HuH-7 (cell line): ENCODE measurements around the gene TUBA3E.
A peak's percentile ranks its signal among the peaks of the same experiment; 100 is the strongest.
"Not testable (repeated sequence)": the region's sequence is repeated elsewhere in the genome, so short reads cannot be mapped to it uniquely, and the experiment has no call there.

ENCODE experiments used
- DNase-seq: peaks from one replicate; pipeline ENCODE4 v3.0.0; 2011; ENCODE audit warnings: low spot score

TUBA3E gene

GRCh38 chr2:130162486-130162885 lies 35.8 kb downstream of the TUBA3E start:
- DNase-seq: not testable (repeated sequence)

- not testable (repeated sequence) for DNase-seq
These were observed 37.2 kb downstream of the TUBA3E start for GRCh38 chr2:130160838-130161705.

DNA sequence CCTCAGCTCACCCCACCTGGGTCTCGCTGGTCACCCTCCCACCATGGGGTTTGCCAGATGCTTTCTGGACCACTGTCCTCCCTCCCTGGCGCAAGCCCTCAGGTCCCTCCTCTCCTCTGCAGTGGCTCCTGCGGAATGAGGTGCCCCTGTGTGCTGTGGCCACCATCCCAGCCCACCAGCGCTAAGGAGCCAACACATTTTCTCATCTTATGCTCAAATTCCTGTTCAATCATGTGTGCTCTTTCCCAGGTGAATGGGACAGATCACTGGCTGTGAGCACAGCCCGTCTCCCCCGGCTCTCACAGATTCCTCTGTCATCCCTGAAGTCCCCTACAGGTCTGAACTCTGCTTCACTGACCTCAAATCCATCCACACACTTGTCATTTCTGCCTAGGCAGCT lies 38.1 kb downstream of the TUBA3E start:
- DNase-seq: no peak

DNA sequence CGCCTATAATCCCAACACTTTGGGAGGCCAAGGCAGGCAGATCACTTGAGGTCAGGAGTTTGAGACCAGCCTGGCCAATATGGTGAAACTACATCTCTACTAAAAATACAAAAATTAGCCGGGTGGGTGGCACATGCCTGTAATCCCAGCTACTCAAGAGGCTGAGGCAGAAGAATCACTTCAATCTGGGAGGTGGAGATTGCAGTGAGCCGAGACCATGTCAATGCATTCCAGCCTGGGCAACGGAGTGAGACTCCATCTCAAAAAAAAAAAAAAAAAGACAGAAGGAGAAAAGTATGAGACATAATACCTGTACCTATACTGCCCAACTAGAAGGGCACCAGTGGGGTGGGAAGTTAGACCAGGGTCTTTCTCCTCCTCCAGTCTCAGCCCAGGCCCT lies 38.9 kb downstream of the TUBA3E start:
- not testable (repeated sequence) for DNase-seq

- no peak for DNase-seq
These were observed 39.6 kb downstream of the TUBA3E start for GRCh38 chr2:130158631-130159030.

GRCh38 chr2:130157825-130158514 lies 40.3 kb downstream of the TUBA3E start:
- DNase-seq: not testable (repeated sequence)

DNA sequence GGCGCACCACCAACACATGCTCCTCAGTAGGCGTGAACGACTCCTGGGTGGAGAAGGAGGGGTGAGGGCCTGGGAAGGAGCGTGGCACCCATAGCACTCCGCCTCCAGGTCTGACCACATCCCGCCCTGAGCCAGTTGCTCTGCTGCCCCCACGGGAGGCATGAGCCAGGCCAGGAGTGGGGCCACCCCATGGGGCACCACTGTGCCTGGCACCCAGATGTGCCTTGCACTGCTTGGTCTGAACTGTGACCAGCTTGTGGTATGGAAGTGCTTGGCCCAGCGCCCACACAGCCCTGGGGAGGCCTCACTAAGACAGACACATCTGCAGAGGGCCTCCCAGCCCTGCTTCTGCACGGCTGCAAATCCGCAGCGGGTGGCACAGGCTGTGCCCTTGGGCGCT lies 40.9 kb downstream of the TUBA3E start:
- DNase-seq: not testable (repeated sequence)

DNA sequence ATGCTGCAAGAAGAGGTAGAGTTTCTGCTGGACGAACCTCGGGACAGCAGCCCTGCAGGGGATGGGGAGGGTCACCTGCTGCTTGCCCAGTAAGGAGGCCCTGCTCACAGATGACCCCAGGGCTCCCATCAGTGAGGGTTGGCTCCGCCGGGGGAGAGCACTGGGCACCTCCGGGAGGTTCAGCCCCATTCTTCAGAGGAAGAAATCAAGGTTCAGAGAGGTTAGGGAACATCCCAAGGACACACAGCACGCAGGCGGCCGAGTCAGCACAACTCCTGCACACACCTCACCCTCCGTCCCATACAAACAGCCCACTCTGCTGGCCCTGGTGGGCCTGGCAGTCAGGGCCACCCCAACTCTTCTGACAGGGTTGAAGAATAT lies 41.6 kb downstream of the TUBA3E start:
- no peak for DNase-seq

- DNase-seq: peak; percentile 34
These were observed 42.1 kb downstream of the TUBA3E start for GRCh38 chr2:130155956-130156623.

DNA sequence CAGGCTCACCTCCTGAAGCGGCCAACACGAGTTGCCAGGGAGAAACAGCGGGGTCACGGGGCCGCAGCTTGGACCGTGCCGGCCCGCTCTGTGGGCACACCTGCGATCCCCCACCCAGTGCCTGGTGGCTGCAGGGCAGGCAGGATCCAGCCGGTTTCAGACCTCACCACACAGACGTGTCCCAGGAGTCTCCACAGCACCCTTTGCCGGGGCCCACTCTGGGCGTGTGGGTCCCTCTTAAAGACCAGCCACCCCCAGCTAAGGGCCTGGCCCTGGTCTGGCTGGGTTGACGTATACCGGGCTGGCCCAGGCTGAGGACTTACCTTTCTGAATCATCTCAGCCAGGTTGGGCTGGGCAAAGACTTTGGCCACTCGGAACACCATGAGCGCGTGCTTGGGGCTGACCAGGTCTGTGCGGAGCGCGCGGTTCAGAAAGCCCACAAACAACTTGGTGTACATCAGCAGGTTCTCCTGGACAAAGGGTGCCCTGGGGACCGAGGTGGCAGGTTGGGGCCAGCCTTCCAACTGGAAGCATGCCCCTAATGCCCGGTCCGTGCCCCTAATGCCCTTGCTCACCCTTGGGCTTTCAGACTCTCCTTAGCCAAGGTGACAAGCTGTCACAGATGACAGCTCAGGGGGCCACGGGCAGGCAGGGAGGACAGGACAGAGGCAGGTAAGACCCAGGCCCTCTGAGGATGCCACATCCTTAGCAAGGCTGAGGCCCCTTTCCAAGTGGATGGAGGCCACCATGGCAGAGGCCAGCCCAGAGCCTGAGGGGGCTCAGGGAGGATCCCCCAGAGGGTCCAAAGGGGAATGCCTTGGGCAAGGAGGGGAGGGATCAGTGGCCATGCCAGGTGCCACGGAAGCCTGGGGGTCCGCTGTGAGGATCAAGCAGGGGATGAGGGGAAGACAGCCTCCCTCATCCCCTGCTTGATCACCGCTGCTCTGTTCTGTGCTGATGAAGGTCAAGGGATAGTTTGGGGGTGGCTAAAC lies 43.2 kb downstream of the TUBA3E start:
- no peak for DNase-seq

GRCh38 chr2:130154423-130154770 lies 43.8 kb downstream of the TUBA3E start:
- DNase-seq: not testable (repeated sequence)

DNA sequence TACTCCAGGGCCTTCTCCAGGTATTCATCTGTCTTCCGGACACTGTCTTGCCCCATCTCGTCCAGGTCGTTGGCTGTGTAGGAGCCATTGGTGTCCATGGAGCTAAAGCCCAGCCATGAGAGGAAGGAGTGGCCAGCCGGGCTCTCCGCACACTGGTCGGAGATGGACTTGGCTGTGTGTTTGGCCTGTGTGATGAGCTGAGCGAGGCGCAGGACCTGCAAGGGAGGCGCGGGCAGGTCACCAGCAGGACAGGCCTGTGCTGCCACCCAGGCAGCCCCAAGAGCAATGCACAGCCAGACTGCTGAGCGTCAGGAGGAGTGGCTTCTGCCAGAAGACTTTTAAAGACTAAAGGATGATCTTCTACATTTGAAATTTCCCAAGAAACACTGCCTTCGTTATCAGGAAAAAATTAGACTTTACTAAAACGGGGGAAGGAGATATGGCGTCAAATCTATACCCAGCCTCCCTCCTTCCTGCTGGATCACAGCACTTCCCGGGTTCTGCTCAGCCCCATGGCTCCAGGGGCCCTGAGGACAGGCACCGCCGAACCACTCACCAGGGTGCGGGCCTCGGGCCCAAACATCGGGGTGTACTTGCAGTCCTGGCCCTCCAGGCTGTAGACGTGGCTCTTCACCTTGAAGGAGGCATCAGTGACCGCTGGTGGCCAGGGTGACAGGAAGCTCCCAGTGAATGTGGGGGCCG lies 44.4 kb downstream of the TUBA3E start:
- DNase-seq: not testable (repeated sequence)

- no peak for DNase-seq
These were observed 45.2 kb downstream of the TUBA3E start for GRCh38 chr2:130152816-130153595.

DNA sequence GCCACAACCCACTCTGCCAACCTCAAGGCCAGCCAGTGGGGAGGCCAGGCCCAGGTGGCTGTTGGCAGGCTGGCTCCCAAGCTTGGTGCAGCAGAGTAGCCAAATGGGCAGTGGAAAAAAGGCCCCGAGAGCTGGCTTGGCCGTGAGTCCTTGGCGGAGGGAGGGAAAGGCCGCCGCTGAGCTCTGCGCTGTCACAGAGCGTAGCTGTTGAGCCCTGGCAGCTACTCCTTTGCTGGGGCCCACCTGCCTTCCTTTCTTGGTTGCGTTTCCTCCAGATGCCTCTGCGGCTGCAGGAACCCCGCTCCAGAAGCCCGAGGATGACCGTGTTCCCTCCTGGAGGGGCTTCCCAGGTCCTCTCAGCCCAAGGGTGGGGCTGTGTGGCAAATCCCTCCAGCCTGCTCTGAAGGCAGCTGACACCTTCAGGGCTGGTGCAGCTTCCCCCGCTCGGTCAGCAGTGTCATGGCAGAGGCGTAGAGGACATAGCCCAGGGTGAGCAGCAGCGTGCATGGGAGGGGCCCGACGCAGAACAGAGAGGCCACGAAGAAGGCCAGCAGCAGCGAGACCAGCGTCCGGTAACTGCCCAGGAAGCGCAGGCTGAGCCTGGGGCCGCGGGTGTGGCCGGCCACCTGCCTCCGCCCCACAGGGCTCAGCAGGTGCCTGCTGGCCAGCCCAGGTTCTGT lies 46.0 kb downstream of the TUBA3E start:
- not testable (repeated sequence) for DNase-seq

GRCh38 chr2:130151145-130151512 lies 47.1 kb downstream of the TUBA3E start:
- not testable (repeated sequence) for DNase-seq

DNA sequence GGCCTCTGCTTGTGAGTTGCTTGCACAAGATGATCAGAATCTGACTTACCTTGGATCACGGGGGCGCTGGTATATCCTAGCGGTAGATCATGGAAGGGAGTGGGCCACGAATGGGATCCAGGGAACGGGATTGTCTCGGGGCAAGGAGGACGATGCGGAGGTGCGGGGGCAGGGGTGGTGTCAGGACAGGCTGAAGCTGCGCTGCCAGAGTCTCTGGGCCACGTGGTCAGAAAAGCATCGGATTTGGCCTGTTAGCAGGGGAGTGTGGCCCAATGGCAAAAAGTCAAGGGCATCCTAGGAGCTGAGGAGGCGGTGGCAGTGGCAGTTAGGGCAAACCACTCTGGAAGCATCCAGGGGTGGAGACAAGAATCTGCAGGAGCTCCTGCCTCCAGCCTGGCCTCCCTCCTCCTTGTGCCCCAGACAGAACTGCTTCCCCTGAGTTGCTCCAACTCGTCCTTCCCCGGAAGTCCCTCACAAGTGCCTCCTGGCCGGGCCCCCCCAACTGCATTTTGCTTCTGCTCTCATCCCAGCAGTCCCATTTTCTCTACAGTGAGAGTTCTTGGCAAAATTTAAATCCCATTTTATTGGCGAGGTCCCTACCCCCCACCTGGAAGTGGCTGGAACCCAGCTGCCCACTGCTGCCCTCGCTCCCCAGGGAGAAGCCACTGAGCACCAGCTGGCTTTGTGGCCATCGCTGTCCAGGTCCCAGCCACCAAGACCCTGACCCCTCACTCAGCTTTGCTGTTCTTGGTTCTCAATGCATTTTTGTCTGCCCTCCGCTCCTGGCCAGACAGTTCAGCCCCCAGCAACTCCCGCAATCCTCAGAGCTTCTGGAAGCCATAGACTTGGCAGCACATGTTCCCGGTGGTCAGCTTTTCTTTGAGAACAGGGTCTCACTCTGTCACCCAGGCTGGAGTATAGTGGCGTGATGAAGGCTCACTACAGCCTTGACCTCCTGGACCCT lies 47.8 kb downstream of the TUBA3E start:
- no peak for DNase-seq

GRCh38 chr2:130148515-130148914 lies 49.7 kb downstream of the TUBA3E start:
- not testable (repeated sequence) for DNase-seq

DNA sequence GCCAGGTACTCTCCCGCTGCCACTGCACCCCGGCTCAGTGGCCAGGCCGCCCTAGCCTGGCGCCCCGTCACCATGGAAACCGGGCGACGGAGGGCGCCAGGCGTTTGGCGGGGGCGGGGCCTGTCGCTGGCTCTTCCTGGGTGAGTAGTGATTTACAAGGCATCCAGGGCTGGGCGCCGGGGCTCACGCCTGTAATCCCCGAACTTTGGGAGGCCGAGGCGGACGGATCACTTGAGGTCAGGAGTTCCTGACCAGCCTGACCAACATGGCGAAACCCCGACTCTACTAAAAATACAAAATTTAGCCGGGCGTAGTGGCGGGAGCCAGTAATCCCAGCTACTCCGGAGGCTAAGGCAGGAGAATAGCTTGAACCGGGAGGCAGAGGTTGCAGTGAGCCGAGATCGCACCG lies 53.2 kb downstream of the TUBA3E start, which contains the start of gene CCDC74B:
Gene CCDC74B, minus strand, starts transcription at position 107 of the 409 bp plus-strand sequence. CDS start 116 bp downstream, outside the sequence.
- not testable (repeated sequence) for DNase-seq
